Fibroblast of lung (primary cell): ENCODE measurements around the gene FER. TPM values are rescaled to one million over a fixed set of nuclear protein-coding genes. Genes with fewer than 3 reads are reported as not detected.

ENCODE experiments used
- DNase-seq, 2 donors: peaks; one replicate each; pipeline versions ENCODE4 v3.0.0 to v3.0.0-alpha.2; 2010; ENCODE audit warnings: low read depth in 2 of 2
- H2AFZ ChIP-seq: 2 replicates; pipeline ENCODE4 v1.5.1; 2012; ENCODE audit warnings: low read length, control low read depth, inconsistent platforms
- H3K27ac ChIP-seq: 2 replicates; pipeline ENCODE4 v1.5.1; 2011; ENCODE audit warnings: low read length, control low read depth; ENCODE audit not compliant: insufficient read depth
- H3K27me3 ChIP-seq: 2 replicates; pipeline ENCODE4 v1.5.1; 2011; ENCODE audit warnings: mild to moderate bottlenecking, low read length; ENCODE audit not compliant: control insufficient read depth, insufficient read depth
- H3K36me3 ChIP-seq: 2 replicates; pipeline ENCODE4 v1.5.1; 2011; ENCODE audit warnings: low read length; ENCODE audit not compliant: control insufficient read depth, insufficient read depth
- H3K4me1 ChIP-seq: 2 replicates; pipeline ENCODE4 v1.5.1; 2011; ENCODE audit warnings: low read length; ENCODE audit not compliant: control insufficient read depth, insufficient read depth; ENCODE audit errors: extremely low read depth
- H3K4me2 ChIP-seq: 2 replicates; pipeline ENCODE4 v1.5.1; 2011; ENCODE audit warnings: low read length, control low read depth; ENCODE audit not compliant: insufficient read depth; ENCODE audit errors: extremely low read depth
- H3K4me3 ChIP-seq, 4 experiments: fragments of 200-600 bp in 1 of 4; sonication (generic) in 1 of 4; replicated peaks in 1 of 4; 2 replicates each; pipeline ENCODE4 v1.5.1; 2011 to 2016; ENCODE audit warnings: low read length in 4 of 4, low read depth in 3 of 4, mild to moderate bottlenecking in 3 of 4, control low read depth in 2 of 4, inconsistent platforms in 1 of 4, mixed read lengths in 1 of 4; ENCODE audit not compliant: insufficient read depth in 1 of 4; ENCODE audit errors: control extremely low read depth in 1 of 4
- H3K79me2 ChIP-seq: 2 replicates; pipeline ENCODE4 v1.5.1; 2012; ENCODE audit warnings: mild to moderate bottlenecking, low read length, inconsistent platforms; ENCODE audit not compliant: control insufficient read depth, insufficient read depth
- H3K9ac ChIP-seq: 2 replicates; pipeline ENCODE4 v1.5.1; 2011; ENCODE audit warnings: mild to moderate bottlenecking, low read length, control low read depth; ENCODE audit not compliant: insufficient read depth
- H3K9me3 ChIP-seq: 2 replicates; pipeline ENCODE4 v1.5.1; 2012; ENCODE audit warnings: low read depth, low read length; ENCODE audit not compliant: control insufficient read depth, insufficient read depth
- H4K20me1 ChIP-seq: 2 replicates; pipeline ENCODE4 v1.5.1; 2011; ENCODE audit warnings: low read length; ENCODE audit not compliant: control insufficient read depth, insufficient read depth; ENCODE audit errors: extremely low read depth
- EZH2 ChIP-seq: IDR thresholded peaks from 2 replicates; pipeline ENCODE4 v1.5.1; 2012; ENCODE audit warnings: low read length, control low read depth, mild to moderate bottlenecking; ENCODE audit errors: missing control alignments
- polyA plus RNA-seq, 2 donors: library from polyadenylated mRNA; depleted of rRNA in 1 of 2; stranded (reverse) in 1 of 2; unstranded in 1 of 2; fragments of >200 nt; gene quantifications; 2 replicates each; pipeline ENCODE4 v1.2.1, GENCODE V29; 2011 to 2012; ENCODE audit warnings: missing spikeins in 1 of 2
- total RNA-seq: library from RNA; depleted of rRNA; stranded (reverse); fragments of >200 nt; gene quantifications from 2 replicates; pipeline ENCODE4 v1.2.1, GENCODE V29; 2014
- TF ChIP-seq, protein P1 (sequence below), 2 donors: IDR thresholded peaks in 1 of 2; conservative IDR thresholded peaks in 1 of 2; 1 replicate in 1 of 2; 2 replicates in 1 of 2; pipeline ENCODE4 v1.5.1; 2011 to 2012; ENCODE audit warnings: low read length in 2 of 2, control low read depth in 1 of 2, inconsistent platforms in 1 of 2, low read depth in 1 of 2, mild to moderate bottlenecking in 1 of 2

The FER gene
- total and polyA plus RNA-seq, 2 donors (not counting 1 experiment from before 2014, with no cell fraction given): 12.2 to 21.3 TPM

DNA sequence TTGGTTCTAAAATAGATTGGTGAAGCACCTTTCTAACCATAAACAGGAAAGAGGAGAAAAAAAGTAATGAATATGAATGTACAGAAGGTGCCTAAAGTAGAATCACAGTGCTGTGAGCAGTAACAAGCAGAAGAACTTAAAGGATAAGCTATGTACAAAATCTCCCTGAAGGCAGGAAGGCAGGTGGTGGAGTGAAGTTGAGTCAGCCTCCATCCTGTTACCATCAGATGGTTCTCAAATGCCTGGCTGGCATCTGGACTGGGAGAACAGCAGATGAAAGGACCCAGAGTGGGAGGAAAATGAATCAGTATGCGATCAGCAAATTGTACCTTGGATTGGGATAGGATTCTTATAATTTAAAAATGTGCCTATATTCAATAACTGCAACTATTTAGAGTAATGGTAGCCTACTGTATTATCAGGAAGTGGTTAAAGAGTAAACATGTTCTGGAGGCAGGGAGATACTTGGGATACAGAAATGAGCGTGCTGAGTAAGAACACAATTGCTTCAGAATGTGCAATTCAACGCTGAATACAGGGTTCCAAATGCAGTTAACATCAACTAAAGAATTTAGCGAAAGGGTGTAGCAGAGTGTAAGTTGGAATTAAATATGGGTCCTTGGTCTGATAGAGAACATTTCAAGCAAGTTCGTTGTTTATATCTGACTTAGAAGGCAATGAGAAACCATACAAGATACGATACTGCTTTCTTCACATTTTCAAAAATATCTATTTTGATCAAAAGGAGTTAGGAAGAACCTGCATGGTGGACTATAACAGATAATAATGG lies 21.1 kb upstream of the FER start:
- DNase-seq: peak in 1 of 2 donors; percentile 25
- Histone ChIP-seq H2AFZ (peak overlapping the region; percentile 99), H3K4me2 (peak overlapping the region; percentile 98), H3K9me3 (no peaks in the 10 kb centered on the region), H3K36me3 (no peaks in the 10 kb centered on the region), H3K9ac (no peak overlapping the region), H3K4me1 (peaks cover 5% of the 10 kb centered on the region), H3K27ac (peak overlapping the region; percentile 97), H3K4me3 (peak overlapping the region; percentile 75 to 87 (median 80)), H3K27me3 (no peaks in the 10 kb centered on the region), H3K79me2 (no peaks in the 10 kb centered on the region), H4K20me1 (no peaks in the 10 kb centered on the region)
- no peak for TF ChIP-seq EZH2
- TF ChIP-seq, protein P1, sequence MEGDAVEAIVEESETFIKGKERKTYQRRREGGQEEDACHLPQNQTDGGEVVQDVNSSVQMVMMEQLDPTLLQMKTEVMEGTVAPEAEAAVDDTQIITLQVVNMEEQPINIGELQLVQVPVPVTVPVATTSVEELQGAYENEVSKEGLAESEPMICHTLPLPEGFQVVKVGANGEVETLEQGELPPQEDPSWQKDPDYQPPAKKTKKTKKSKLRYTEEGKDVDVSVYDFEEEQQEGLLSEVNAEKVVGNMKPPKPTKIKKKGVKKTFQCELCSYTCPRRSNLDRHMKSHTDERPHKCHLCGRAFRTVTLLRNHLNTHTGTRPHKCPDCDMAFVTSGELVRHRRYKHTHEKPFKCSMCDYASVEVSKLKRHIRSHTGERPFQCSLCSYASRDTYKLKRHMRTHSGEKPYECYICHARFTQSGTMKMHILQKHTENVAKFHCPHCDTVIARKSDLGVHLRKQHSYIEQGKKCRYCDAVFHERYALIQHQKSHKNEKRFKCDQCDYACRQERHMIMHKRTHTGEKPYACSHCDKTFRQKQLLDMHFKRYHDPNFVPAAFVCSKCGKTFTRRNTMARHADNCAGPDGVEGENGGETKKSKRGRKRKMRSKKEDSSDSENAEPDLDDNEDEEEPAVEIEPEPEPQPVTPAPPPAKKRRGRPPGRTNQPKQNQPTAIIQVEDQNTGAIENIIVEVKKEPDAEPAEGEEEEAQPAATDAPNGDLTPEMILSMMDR (conservative IDR thresholded peaks at IDR 0.05 in 1 of 2, IDR thresholded peaks at IDR 0.05 in 1 of 2; ENCODE audit: low read depth in 1 of 2, low read length in 2 of 2): no peak

DNA sequence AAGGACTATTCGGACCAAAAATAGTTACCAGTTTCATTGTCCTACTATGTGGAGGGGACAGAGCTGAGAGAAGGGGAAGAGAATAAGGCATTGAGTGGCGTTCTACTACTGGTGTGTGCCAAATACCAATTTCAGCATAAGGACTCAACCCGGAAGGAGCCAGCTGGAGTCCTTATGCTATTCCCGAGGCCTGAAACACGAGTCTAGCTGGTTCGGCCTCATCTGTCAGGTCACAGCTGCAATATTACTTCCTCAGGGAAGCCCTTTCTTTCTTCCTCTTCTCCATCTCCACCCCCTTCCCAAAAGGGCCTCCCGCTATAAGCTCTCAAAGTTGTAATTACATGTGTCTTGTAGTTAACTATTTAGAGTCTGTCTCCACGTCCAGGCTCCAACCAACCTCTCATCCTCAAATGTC lies 20.5 kb upstream of the FER start:
- Histone ChIP-seq H4K20me1 (no peaks in the 10 kb centered on the region), H3K27ac (peak overlapping the region; percentile 97), H3K4me1 (peaks cover 5% of the 10 kb centered on the region), H3K27me3 (no peaks in the 10 kb centered on the region), H3K79me2 (no peaks in the 10 kb centered on the region), H3K9ac (peak overlapping the region; percentile 97), H3K4me3 (peak overlapping the region; percentile 75 to 87 (median 80)), H2AFZ (peak overlapping the region; percentile 99), H3K9me3 (no peaks in the 10 kb centered on the region), H3K4me2 (peak overlapping the region; percentile 98), H3K36me3 (no peaks in the 10 kb centered on the region)
- TF ChIP-seq, protein P1 (conservative IDR thresholded peaks at IDR 0.05 in 1 of 2, IDR thresholded peaks at IDR 0.05 in 1 of 2; ENCODE audit: low read depth in 1 of 2, low read length in 2 of 2): no peak
- no peak for TF ChIP-seq EZH2
- DNase-seq: peak in 1 of 2 donors; percentile 69

DNA sequence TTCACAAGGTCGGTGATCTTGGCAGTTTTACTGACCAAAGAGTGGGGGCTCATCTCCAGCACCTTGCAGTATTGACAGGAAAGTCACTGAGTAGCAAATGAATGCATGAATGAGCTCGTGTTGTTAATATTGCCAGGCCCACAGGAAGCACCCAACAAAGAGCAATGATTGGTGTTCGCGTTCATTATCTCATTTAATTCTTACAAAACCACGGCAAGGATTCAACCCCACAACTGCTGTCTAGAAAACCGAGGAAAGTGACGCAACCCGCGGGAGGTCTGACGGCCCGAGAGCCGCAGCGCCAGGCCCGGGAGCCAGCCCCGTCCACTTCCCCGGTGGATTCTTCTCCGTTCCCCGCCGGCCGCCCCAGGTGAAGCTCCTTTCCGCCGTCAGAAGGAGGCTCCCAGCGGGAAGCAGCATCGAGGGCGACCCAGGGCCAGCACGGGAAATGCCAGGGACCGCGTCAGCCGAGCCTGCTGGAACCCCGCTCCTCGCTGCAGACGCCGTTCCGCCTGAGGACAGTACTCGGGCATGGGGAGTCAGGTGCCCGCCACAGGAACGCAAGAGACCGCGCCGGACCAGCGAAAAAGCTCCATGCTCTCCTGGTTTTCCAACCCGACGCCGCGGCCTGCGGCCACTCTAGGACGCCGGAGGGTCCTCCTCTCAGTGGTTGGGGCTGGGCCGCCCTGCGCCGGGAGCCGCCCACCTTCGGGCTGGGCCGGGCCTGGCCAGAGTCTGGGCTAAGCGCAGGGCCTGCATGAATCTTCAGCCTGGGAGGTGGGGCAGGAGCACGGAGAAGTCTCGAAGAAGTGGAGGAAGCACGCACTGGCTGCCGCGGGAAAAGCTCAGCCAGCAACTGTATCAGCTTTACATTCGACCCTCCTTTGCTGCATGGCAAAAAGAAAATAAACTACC lies 19.8 kb upstream of the FER start:
- H3K9me3 ChIP-seq: no peaks in the 10 kb centered on the region
- no peak for TF ChIP-seq EZH2
- TF ChIP-seq, protein P1 (conservative IDR thresholded peaks at IDR 0.05 in 1 of 2, IDR thresholded peaks at IDR 0.05 in 1 of 2; ENCODE audit: low read depth in 1 of 2, low read length in 2 of 2): no peak
- H3K79me2 ChIP-seq: no peaks in the 10 kb centered on the region
- H3K9ac ChIP-seq: peak overlapping the region; percentile 97
- H3K4me1 ChIP-seq: peaks cover 5% of the 10 kb centered on the region
- H3K27ac ChIP-seq: peak overlapping the region; percentile 97
- peak overlapping the region; percentile 75 to 87 (median 80) for H3K4me3 ChIP-seq
- DNase-seq: peak; percentile 93
- peak overlapping the region; percentile 99 for H2AFZ ChIP-seq
- peak overlapping the region; percentile 98 for H3K4me2 ChIP-seq
- H4K20me1 ChIP-seq: no peaks in the 10 kb centered on the region
- no peaks in the 10 kb centered on the region for H3K36me3 ChIP-seq
- no peaks in the 10 kb centered on the region for H3K27me3 ChIP-seq
